Left renal pelvis (tissue), 4 donors: ENCODE measurements around the gene LDAF1. TPM values are rescaled to one million over a fixed set of nuclear protein-coding genes. Genes with fewer than 3 reads are reported as not detected.
A peak's percentile ranks its signal among the peaks of the same experiment; 100 is the strongest.
"Not testable (repeated sequence)": the region's sequence is repeated elsewhere in the genome, so short reads cannot be mapped to it uniquely, and the experiment has no call there.

ENCODE experiments used
- DNase-seq, 4 donors: peaks; one replicate each; pipeline ENCODE4 v3.0.0-alpha.2; 2013; ENCODE audit warnings: low read depth in 4 of 4, low spot score in 3 of 4
- polyA plus RNA-seq, 4 donors: library from polyadenylated mRNA; unstranded; fragments of 120-200 nt; gene quantifications; one replicate each; pipeline ENCODE4 v1.2.1, GENCODE V29; 2013; ENCODE audit not compliant: insufficient read length in 4 of 4

LDAF1 gene
- 10 to 100 TPM; 20.1 to 35.8 (median 30.5) TPM for polyA plus RNA-seq

GRCh38 chr16:21158208-21159110 is at the start of gene LDAF1:
Gene LDAF1, plus strand, starts transcription at chr16:21158674. Its CDS starts 2,509 bp downstream, at chr16:21161183.
- DNase-seq = no peak

- not testable (repeated sequence) for DNase-seq
Observed at GRCh38 chr16:21115551-21115950, 42.9 kb upstream of the LDAF1 start.

- DNase-seq = no peak
Observed at GRCh38 chr16:21116148-21116693, 42.3 kb upstream of the LDAF1 start.

- DNase-seq = no peak
Observed at GRCh38 chr16:21117567-21117966, 40.9 kb upstream of the LDAF1 start.

- peak in 1 of 4 donors; percentile 31 for DNase-seq
Observed at GRCh38 chr16:21120976-21121520, 37.4 kb upstream of the LDAF1 start.

- no peak for DNase-seq
Observed at GRCh38 chr16:21125191-21125590, 33.3 kb upstream of the LDAF1 start.

GRCh38 chr16:21126518-21126917 is 32.0 kb upstream of the LDAF1 start:
- no peak for DNase-seq

GRCh38 chr16:21128991-21129390 is 29.5 kb upstream of the LDAF1 start:
- DNase-seq = no peak

- DNase-seq = no peak
Observed at GRCh38 chr16:21130811-21131210, 27.7 kb upstream of the LDAF1 start.

- no peak for DNase-seq
Observed at GRCh38 chr16:21134053-21134452, 24.4 kb upstream of the LDAF1 start.

- no peak for DNase-seq
Observed at GRCh38 chr16:21145738-21146137, 12.7 kb upstream of the LDAF1 start.

- DNase-seq = no peak
Observed at GRCh38 chr16:21150375-21151001, 8.0 kb upstream of the LDAF1 start, which contains the start of gene DNAH3. Gene DNAH3, minus strand, starts transcription at chr16:21150846. Its CDS starts 527 bp downstream, at chr16:21150319.

- DNase-seq = not testable (repeated sequence)
Observed at GRCh38 chr16:21152160-21153030, 6.1 kb upstream of the LDAF1 start.

- not testable (repeated sequence) for DNase-seq
Observed at GRCh38 chr16:21153124-21153729, 5.2 kb upstream of the LDAF1 start.

GRCh38 chr16:21156011-21156410 is 2.5 kb upstream of the LDAF1 start:
- not testable (repeated sequence) for DNase-seq

GRCh38 chr16:21156767-21157467 is 1.6 kb upstream of the LDAF1 start:
- DNase-seq = no peak

- DNase-seq = no peak
Observed at GRCh38 chr16:21157632-21158031, 842 bp upstream of the LDAF1 start.

GRCh38 chr16:21159281-21159951 is 942 bp downstream of the LDAF1 start:
- no peak for DNase-seq

- no peak for DNase-seq
Observed at GRCh38 chr16:21160276-21160675, 1.8 kb downstream of the LDAF1 start.
